ENCODE measurements around the gene B4GALT3. TPM values are rescaled to one million over a fixed set of nuclear protein-coding genes. Genes with fewer than 3 reads are reported as not detected.

The B4GALT3 gene
- total RNA-seq, 4 donors from 2014 or later = 1.0 to 23.9 (median 19.9) TPM

DNA sequence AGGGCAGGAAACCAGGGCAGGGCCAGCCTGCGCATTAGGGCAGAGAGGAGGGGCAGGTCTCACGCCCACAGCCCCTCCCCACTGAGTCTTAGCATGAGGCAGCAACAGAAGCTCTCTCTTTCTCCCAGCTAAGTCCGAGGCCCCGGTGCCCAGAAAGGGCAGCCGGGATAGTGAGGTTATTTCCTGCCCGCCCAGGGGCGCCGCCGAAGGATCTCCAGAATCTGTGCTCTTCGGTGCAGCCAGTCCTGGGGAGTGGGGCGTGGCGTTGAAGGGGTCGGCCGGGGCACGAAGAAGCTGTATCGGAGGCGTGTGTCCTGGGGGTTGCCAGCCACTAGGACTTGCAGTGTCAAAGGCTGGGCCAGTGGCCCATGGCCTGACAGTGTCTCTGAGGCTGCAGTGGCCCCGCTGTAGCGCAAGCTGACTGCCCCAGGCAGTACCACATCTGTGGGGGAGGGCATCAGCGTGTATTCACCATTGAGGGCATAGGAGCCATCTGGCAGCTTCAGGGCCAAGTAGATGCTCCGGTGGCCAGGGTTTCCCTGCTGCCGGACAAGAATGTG lies 13.7 kb upstream of the B4GALT3 start:
- no peaks in the 10 kb centered on the region for H3K36me3 ChIP-seq
- no peak overlapping the region for H3K27ac ChIP-seq
- TF ChIP-seq, protein P1, sequence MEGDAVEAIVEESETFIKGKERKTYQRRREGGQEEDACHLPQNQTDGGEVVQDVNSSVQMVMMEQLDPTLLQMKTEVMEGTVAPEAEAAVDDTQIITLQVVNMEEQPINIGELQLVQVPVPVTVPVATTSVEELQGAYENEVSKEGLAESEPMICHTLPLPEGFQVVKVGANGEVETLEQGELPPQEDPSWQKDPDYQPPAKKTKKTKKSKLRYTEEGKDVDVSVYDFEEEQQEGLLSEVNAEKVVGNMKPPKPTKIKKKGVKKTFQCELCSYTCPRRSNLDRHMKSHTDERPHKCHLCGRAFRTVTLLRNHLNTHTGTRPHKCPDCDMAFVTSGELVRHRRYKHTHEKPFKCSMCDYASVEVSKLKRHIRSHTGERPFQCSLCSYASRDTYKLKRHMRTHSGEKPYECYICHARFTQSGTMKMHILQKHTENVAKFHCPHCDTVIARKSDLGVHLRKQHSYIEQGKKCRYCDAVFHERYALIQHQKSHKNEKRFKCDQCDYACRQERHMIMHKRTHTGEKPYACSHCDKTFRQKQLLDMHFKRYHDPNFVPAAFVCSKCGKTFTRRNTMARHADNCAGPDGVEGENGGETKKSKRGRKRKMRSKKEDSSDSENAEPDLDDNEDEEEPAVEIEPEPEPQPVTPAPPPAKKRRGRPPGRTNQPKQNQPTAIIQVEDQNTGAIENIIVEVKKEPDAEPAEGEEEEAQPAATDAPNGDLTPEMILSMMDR (IDR thresholded peaks at IDR 0.05) = no peak
- no peak for TF ChIP-seq POLR2A (IDR thresholded peaks at IDR 0.05)
- no peak for DNase-seq
- no peaks in the 10 kb centered on the region for H3K27me3 ChIP-seq
- intact Hi-C loops (cut with DNase I; ENCODE audit: low total_unique reads) = no loop called here
- peaks cover 0 to 3% of the 10 kb centered on the region in 2 donors for H3K4me1 ChIP-seq
- no peak overlapping the region for H3K4me3 ChIP-seq
- H3K9me3 ChIP-seq = no peaks in the 10 kb centered on the region

DNA sequence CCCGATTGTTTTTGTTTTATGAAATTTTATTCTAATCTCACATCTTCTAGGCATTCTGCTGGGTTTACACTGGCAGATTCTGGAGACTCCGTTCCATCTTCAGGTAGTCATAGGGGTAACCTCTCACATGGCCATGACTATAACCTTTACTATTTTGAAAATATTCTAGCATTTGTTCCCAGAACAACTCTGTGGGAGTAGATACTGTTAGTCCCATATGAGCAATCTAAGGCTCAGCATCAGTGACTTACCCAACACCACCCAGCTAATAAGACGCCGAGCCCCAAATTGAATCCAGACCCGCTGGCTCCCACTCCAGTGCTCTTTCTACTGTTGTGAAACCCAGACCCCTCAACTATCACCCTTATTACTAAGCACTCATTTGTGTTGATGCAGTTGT lies 11.7 kb upstream of the B4GALT3 start:
- no peak for DNase-seq
- Histone ChIP-seq H3K4me1 (peaks cover 0 to 3% of the 10 kb centered on the region in 2 donors), H3K36me3 (no peaks in the 10 kb centered on the region), H3K27ac (no peak overlapping the region), H3K27me3 (no peaks in the 10 kb centered on the region), H3K4me3 (no peak overlapping the region), H3K9me3 (no peaks in the 10 kb centered on the region)
- intact Hi-C loops (cut with DNase I; ENCODE audit: low total_unique reads) = no loop called here
- no peak for TF ChIP-seq POLR2A (IDR thresholded peaks at IDR 0.05)
- TF ChIP-seq, protein P1 (IDR thresholded peaks at IDR 0.05) = no peak

DNA sequence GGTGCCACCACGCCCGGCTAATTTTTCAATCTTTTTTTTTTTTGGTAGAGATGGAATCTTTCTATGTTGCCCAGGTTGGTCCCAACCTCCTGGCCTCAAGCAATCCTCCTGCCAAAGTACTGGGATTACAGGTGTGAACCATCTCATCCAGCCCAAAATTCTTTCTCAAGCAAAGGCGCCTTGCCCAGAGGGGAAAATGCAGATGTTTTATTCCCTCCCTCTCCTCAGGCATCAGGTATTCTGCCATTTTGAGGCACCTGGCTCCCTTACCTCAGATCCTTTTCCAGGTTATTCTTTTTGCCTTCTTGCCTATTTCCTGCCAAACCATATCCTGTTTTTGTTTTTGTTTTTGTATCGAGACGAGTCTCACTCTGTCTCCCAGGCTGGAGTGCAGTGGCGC lies 11.1 kb upstream of the B4GALT3 start:
- DNase-seq = no peak
- Histone ChIP-seq H3K4me1 (no peaks in the 10 kb centered on the region), H3K27ac (no peak overlapping the region), H3K27me3 (no peaks in the 10 kb centered on the region), H3K4me3 (no peak overlapping the region), H3K9me3 (no peaks in the 10 kb centered on the region), H3K36me3 (no peaks in the 10 kb centered on the region)
- TF ChIP-seq POLR2A (IDR thresholded peaks at IDR 0.05) = no peak
- TF ChIP-seq, protein P1 (IDR thresholded peaks at IDR 0.05) = no peak
- intact Hi-C loops (cut with DNase I; ENCODE audit: low total_unique reads) = no loop called here

DNA sequence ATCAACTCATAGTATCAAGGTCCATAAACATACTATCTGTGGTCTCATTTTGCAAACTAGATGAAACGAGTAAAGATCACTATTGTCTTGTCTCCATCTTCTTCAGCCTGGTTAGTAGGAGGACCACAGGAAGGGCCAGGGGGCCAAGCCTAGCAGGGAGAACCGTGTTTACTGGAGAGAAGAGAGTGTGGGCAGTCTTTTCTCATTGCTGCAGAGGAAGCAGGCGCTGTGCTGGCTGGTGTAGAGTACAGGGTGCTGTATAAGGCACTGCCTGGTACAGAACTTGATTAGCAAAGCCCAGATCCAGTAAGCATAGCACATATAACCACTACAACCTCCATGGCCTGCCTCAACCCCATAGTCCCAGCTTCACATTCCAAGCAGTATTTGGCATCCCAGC lies 10.0 kb upstream of the B4GALT3 start:
- TF ChIP-seq, protein P1 (IDR thresholded peaks at IDR 0.05) = no peak
- no peak for TF ChIP-seq POLR2A (IDR thresholded peaks at IDR 0.05)
- Histone ChIP-seq H3K27me3 (no peaks in the 10 kb centered on the region), H3K9me3 (no peaks in the 10 kb centered on the region), H3K36me3 (no peaks in the 10 kb centered on the region), H3K4me3 (no peak overlapping the region), H3K27ac (no peak overlapping the region), H3K4me1 (no peaks in the 10 kb centered on the region)
- no peak for DNase-seq
- intact Hi-C loops (cut with DNase I; ENCODE audit: low total_unique reads) = no loop called here

- Histone ChIP-seq H3K27ac (peak overlapping the region; percentile 55 to 66), H3K4me3 (no peak overlapping the region), H3K36me3 (no peaks in the 10 kb centered on the region), H3K4me1 (no peaks in the 10 kb centered on the region), H3K9me3 (no peaks in the 10 kb centered on the region), H3K27me3 (no peaks in the 10 kb centered on the region)
- TF ChIP-seq POLR2A (IDR thresholded peaks at IDR 0.05) = no peak
- TF ChIP-seq, protein P1 (IDR thresholded peaks at IDR 0.05) = no peak
- intact Hi-C loops (cut with DNase I; ENCODE audit: low total_unique reads) = no loop called here
- DNase-seq = no peak
Measured at GRCh38 chr1:161185732-161186311, 8.5 kb upstream of the B4GALT3 start.

Measured in uterus (tissue), 4 donors.